HEK293 (cell line): ENCODE results near the gene CEP295NL.
A peak's percentile ranks its signal among the peaks of the same experiment; 100 is the strongest.

Experiments used
- CTCF ChIA-PET: fragments of 350-600 bp; formaldehyde crosslinking; extraction: SDS; loops from one replicate; lab custom pipeline; 2021; ENCODE audit warnings: antibody characterized with exemption; lab: Yijun Ruan, JAX
- POLR2A ChIA-PET: fragments of 300-600 bp; formaldehyde crosslinking; extraction: SDS; loops from one replicate; lab custom pipeline; 2020; ENCODE audit warnings: antibody characterized with exemption, inconsistent platforms; lab: Yijun Ruan, JAX
- H3K27ac ChIP-seq: fragments of 200-500 bp; sonication (Bioruptor generic); 2 replicates; pipeline ENCODE4 v1.5.1; 2014; ENCODE audit warnings: low read depth, low read length, control low read depth, inconsistent platforms; ENCODE audit errors: extremely low read depth
- H3K36me3 ChIP-seq, 2 experiments: fragments of 200-500 bp in 1 of 2; sonication (Bioruptor generic) in 1 of 2; 1 replicate in 1 of 2; 2 replicates in 1 of 2; pipeline ENCODE4 v1.5.1; 2014 to 2017; ENCODE audit warnings: inconsistent platforms in 2 of 2, low read length in 2 of 2; ENCODE audit not compliant: control insufficient read depth in 2 of 2, insufficient read depth in 1 of 2
- H3K4me1 ChIP-seq: fragments of 200-500 bp; sonication (Bioruptor generic); 2 replicates; pipeline ENCODE4 v1.5.1; 2014; ENCODE audit warnings: mild to moderate bottlenecking, low read length, inconsistent platforms; ENCODE audit not compliant: control insufficient read depth, insufficient read depth
- H3K4me3 ChIP-seq: 2 replicates; pipeline ENCODE4 v1.5.1; 2011; ENCODE audit warnings: low read depth, mild to moderate bottlenecking, control low read depth, low read length, moderate library complexity
- H3K9me3 ChIP-seq: fragments of 200-500 bp; sonication (Bioruptor generic); 2 replicates; pipeline ENCODE4 v1.5.1; 2014; ENCODE audit warnings: low read depth, low read length, inconsistent platforms; ENCODE audit not compliant: control insufficient read depth, insufficient read depth
- HOXC10 ChIP-seq: sonication (generic); formaldehyde crosslinking; IDR thresholded peaks from 2 replicates; pipeline ENCODE4 v1.8.1; 2023; ENCODE audit warnings: mild to moderate bottlenecking, missing genetic modification reagents
- KLF7 ChIP-seq: fragments of 450-650 bp; formaldehyde crosslinking; IDR thresholded peaks from 2 replicates; pipeline ENCODE4 v1.5.1; 2016; ENCODE audit warnings: missing biosample characterization, missing genetic modification characterization, borderline replicate concordance
- PRDM10 ChIP-seq: fragments of 450-650 bp; formaldehyde crosslinking; IDR thresholded peaks from 2 replicates; pipeline ENCODE4 v1.5.1; 2016; ENCODE audit warnings: missing biosample characterization, missing genetic modification characterization
- SCRT2 ChIP-seq: fragments of 450-650 bp; formaldehyde crosslinking; IDR thresholded peaks from 2 replicates; pipeline ENCODE4 v1.5.1; 2016; ENCODE audit warnings: missing biosample characterization, missing genetic modification characterization
- ZBTB1 ChIP-seq: fragments of 450-650 bp; formaldehyde crosslinking; IDR thresholded peaks from 2 replicates; pipeline ENCODE4 v1.5.1; 2016; ENCODE audit warnings: missing biosample characterization, missing genetic modification characterization
- ZBTB7A ChIP-seq: fragments of 450-650 bp; formaldehyde crosslinking; IDR thresholded peaks from 2 replicates; pipeline ENCODE4 v1.5.1; 2016; ENCODE audit warnings: low read depth, missing biosample characterization, missing genetic modification characterization
- ZIC2 ChIP-seq: fragments of 450-650 bp; formaldehyde crosslinking; IDR thresholded peaks from 2 replicates; pipeline ENCODE4 v1.5.1; 2016; ENCODE audit warnings: missing biosample characterization, missing genetic modification characterization
- ZNF155 ChIP-seq: fragments of 450-650 bp; formaldehyde crosslinking; IDR thresholded peaks from 2 replicates; pipeline ENCODE4 v1.5.1; 2016; ENCODE audit warnings: missing biosample characterization, missing genetic modification characterization
- ZNF184 ChIP-seq: fragments of 450-650 bp; IDR thresholded peaks from 2 replicates; pipeline ENCODE4 v1.5.1; 2018; ENCODE audit warnings: missing biosample characterization, mild to moderate bottlenecking, missing genetic modification characterization
- ZNF2 ChIP-seq: fragments of 450-650 bp; formaldehyde crosslinking; IDR thresholded peaks from 2 replicates; pipeline ENCODE4 v1.5.1; 2016; ENCODE audit warnings: missing biosample characterization, missing genetic modification characterization
- ZNF274 ChIP-seq, 2 experiments: fragments of 200-500 bp in 1 of 2; fragments of 450-650 bp in 1 of 2; sonication (Bioruptor generic) in 1 of 2; formaldehyde crosslinking in 1 of 2; IDR thresholded peaks; 2 replicates each; pipeline versions ENCODE4 v1.5.1 to v1.6.1; 2014 to 2016; ENCODE audit warnings: borderline replicate concordance in 1 of 2, inconsistent platforms in 1 of 2, low read length in 1 of 2, missing biosample characterization in 1 of 2, missing genetic modification characterization in 1 of 2
- ZNF426 ChIP-seq: fragments of 450-650 bp; formaldehyde crosslinking; IDR thresholded peaks from 2 replicates; pipeline ENCODE4 v1.5.1; 2017; ENCODE audit warnings: missing biosample characterization, missing genetic modification characterization, mild to moderate bottlenecking, inconsistent platforms, moderate library complexity
- ZNF561 ChIP-seq: fragments of 450-650 bp; IDR thresholded peaks from 2 replicates; pipeline ENCODE4 v1.5.1; 2018; ENCODE audit warnings: missing biosample characterization, missing genetic modification characterization, borderline replicate concordance
- ZNF600 ChIP-seq: fragments of 450-650 bp; formaldehyde crosslinking; IDR thresholded peaks from 2 replicates; pipeline ENCODE4 v1.5.1; 2016; ENCODE audit warnings: missing biosample characterization, missing genetic modification characterization
- ZNF658 ChIP-seq: fragments of 450-650 bp; formaldehyde crosslinking; IDR thresholded peaks from 2 replicates; pipeline ENCODE4; 2016; ENCODE audit warnings: missing biosample characterization, missing genetic modification characterization
- ZNF660 ChIP-seq: fragments of 450-650 bp; IDR thresholded peaks from 2 replicates; pipeline ENCODE4 v1.5.1; 2018; ENCODE audit warnings: missing biosample characterization, mild to moderate bottlenecking, missing genetic modification characterization
- ZNF670 ChIP-seq: fragments of 450-650 bp; formaldehyde crosslinking; IDR thresholded peaks from 2 replicates; pipeline ENCODE4 v1.5.1; 2016; ENCODE audit warnings: missing biosample characterization, missing genetic modification characterization, low read depth
- TF ChIP-seq, protein P1 (sequence below): fragments of 450-650 bp; formaldehyde crosslinking; conservative IDR thresholded peaks from 2 replicates; pipeline ENCODE4 v1.5.1; 2016; ENCODE audit warnings: low read depth, missing biosample characterization, missing genetic modification characterization
- TF ChIP-seq, protein P2 (sequence below): fragments of 450-650 bp; formaldehyde crosslinking; IDR thresholded peaks from 2 replicates; pipeline ENCODE4 v1.5.1; 2016; ENCODE audit warnings: missing biosample characterization, missing genetic modification characterization
- TF ChIP-seq, protein P3 (sequence below): fragments of 450-650 bp; formaldehyde crosslinking; IDR thresholded peaks from 2 replicates; pipeline ENCODE4 v1.5.1; 2016; ENCODE audit warnings: missing biosample characterization, missing genetic modification characterization
- TF ChIP-seq, protein P4 (sequence below): fragments of 450-650 bp; formaldehyde crosslinking; IDR thresholded peaks from 2 replicates; pipeline ENCODE4 v1.5.1; 2017; ENCODE audit warnings: missing biosample characterization, missing genetic modification characterization
- TF ChIP-seq, protein P5 (sequence below): fragments of 450-650 bp; formaldehyde crosslinking; IDR thresholded peaks from 2 replicates; pipeline ENCODE4 v1.5.1; 2016; ENCODE audit warnings: missing biosample characterization, missing genetic modification characterization

Gene CEP295NL

DNA sequence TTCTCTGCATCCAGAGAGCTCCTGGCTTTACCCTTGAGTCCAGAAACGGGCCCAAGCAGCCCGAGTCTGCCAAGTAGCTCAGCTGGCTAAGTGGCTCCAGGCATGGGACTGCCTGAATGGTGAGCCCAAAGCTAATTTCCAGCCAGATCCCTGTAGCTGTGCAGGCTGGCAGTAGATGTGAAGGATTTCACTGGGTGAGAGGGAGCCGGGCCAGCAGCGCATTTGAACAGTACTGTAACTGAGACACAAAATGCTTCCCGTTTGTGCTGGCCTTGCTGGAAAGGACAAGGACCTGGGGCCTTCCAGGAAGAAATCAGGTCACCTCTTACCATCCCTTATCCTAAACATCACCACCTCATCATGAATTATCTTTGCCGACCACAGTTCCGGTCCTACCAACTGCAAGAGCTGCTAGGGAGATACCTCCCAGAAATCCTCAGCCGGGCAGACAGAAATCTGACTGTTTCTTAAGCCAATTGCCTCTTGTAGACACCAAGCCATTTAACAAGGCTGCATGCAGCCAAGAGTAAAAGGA is 18.5 kb upstream of the CEP295NL start:
- H3K36me3 ChIP-seq, result no peaks in the 10 kb centered on the region; a peak in 1 of 3 replicates
- CTCF ChIA-PET, result interaction anchor here (0.7 to 1.7 kb wide), 2 partner anchors 56 to 58 kb away, joined by 6 to 7 read pairs; no protein-coding TSS in a partner anchor
- no peak overlapping the region for H3K27ac ChIP-seq
- TF ChIP-seq ZNF2 (tag by site-specific recombination) (no peak), ZNF660 (no peak), PRDM10 (peak; percentile 66; the same call in 1 of the 2 replicates), HOXC10 (CRISPR knock-in tag) (no peak), ZNF274 (IDR thresholded peaks at IDR 0.05; ENCODE audit: low read length) (no peak), ZNF274 (tag by site-specific recombination; IDR thresholded peaks at IDR 0.05; ENCODE audit: borderline replicate concordance) (no peak), ZNF600 (tag by site-specific recombination) (peak; percentile 79), ZNF184 (tag by site-specific recombination) (no peak), ZNF561 (tag by site-specific recombination) (no peak)
- TF ChIP-seq, protein P1, sequence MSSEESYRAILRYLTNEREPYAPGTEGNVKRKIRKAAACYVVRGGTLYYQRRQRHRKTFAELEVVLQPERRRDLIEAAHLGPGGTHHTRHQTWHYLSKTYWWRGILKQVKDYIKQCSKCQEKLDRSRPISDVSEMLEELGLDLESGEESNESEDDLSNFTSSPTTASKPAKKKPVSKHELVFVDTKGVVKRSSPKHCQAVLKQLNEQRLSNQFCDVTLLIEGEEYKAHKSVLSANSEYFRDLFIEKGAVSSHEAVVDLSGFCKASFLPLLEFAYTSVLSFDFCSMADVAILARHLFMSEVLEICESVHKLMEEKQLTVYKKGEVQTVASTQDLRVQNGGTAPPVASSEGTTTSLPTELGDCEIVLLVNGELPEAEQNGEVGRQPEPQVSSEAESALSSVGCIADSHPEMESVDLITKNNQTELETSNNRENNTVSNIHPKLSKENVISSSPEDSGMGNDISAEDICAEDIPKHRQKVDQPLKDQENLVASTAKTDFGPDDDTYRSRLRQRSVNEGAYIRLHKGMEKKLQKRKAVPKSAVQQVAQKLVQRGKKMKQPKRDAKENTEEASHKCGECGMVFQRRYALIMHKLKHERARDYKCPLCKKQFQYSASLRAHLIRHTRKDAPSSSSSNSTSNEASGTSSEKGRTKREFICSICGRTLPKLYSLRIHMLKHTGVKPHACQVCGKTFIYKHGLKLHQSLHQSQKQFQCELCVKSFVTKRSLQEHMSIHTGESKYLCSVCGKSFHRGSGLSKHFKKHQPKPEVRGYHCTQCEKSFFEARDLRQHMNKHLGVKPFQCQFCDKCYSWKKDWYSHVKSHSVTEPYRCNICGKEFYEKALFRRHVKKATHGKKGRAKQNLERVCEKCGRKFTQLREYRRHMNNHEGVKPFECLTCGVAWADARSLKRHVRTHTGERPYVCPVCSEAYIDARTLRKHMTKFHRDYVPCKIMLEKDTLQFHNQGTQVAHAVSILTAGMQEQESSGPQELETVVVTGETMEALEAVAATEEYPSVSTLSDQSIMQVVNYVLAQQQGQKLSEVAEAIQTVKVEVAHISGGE, result no peak
- TF ChIP-seq, protein P2, sequence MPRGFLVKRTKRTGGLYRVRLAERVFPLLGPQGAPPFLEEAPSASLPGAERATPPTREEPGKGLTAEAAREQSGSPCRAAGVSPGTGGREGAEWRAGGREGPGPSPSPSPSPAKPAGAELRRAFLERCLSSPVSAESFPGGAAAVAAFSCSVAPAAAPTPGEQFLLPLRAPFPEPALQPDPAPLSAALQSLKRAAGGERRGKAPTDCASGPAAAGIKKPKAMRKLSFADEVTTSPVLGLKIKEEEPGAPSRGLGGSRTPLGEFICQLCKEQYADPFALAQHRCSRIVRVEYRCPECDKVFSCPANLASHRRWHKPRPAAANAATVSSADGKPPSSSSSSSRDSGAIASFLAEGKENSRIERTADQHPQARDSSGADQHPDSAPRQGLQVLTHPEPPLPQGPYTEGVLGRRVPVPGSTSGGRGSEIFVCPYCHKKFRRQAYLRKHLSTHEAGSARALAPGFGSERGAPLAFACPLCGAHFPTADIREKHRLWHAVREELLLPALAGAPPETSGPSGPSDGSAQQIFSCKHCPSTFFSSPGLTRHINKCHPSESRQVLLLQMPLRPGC (tag by site-specific recombination), result no peak
- no peaks in the 10 kb centered on the region for H3K9me3 ChIP-seq
- POLR2A ChIA-PET, result interaction anchor here (0.6 kb wide), 1 partner anchor 8 kb away, joined by 8 read pairs; no protein-coding TSS in a partner anchor
- H3K4me3 ChIP-seq, result no peak overlapping the region
- peaks cover 5% of the 10 kb centered on the region for H3K4me1 ChIP-seq

DNA sequence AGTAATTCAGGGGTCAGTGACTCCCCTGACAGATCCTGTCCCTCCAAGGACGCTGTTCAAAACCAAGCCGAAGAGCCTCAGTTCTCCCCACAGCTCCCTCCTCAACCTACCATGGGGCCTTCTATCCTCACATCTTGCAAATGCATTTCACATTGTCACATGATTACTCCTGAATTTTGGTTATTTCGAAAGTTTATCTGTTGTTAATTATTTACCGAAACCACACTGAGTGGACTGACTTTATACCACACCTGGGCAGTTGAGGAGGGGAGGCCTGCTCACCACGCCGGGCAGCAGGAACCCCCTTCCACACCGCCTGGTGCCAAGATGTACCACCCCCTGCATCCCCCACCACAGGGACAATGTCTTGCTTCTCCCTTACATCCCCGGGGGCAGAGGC is 17.5 kb upstream of the CEP295NL start:
- no peaks in the 10 kb centered on the region; a peak in 1 of 3 replicates for H3K36me3 ChIP-seq
- peaks cover 5% of the 10 kb centered on the region for H3K4me1 ChIP-seq
- CTCF ChIA-PET, result interaction anchor here (0.6 to 1.7 kb wide), 3 partner anchors 51 to 703 kb away, joined by 3 to 7 read pairs (median 3); no protein-coding TSS in a partner anchor
- no peak overlapping the region for H3K4me3 ChIP-seq
- no peak overlapping the region for H3K27ac ChIP-seq
- H3K9me3 ChIP-seq, result no peaks in the 10 kb centered on the region
- POLR2A ChIA-PET, result interaction anchor here (1.1 kb wide), 1 partner anchor 10 kb away, joined by 4 read pairs; no protein-coding TSS in a partner anchor
- TF ChIP-seq ZNF670 (tag by site-specific recombination), result no peak
- TF ChIP-seq ZNF426, result no peak
- TF ChIP-seq, protein P3, sequence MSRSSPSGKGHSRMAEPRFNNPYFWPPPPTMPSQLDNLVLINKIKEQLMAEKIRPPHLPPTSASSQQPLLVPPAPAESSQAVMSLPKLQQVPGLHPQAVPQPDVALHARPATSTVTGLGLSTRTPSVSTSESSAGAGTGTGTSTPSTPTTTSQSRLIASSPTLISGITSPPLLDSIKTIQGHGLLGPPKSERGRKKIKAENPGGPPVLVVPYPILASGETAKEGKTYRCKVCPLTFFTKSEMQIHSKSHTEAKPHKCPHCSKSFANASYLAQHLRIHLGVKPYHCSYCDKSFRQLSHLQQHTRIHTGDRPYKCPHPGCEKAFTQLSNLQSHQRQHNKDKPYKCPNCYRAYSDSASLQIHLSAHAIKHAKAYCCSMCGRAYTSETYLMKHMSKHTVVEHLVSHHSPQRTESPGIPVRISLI, result no peak
- TF ChIP-seq ZNF658 (tag by site-specific recombination), result no peak
- TF ChIP-seq ZNF155 (tag by site-specific recombination), result no peak
- no peak for TF ChIP-seq KLF7 (tag by site-specific recombination)
- TF ChIP-seq, protein P4, sequence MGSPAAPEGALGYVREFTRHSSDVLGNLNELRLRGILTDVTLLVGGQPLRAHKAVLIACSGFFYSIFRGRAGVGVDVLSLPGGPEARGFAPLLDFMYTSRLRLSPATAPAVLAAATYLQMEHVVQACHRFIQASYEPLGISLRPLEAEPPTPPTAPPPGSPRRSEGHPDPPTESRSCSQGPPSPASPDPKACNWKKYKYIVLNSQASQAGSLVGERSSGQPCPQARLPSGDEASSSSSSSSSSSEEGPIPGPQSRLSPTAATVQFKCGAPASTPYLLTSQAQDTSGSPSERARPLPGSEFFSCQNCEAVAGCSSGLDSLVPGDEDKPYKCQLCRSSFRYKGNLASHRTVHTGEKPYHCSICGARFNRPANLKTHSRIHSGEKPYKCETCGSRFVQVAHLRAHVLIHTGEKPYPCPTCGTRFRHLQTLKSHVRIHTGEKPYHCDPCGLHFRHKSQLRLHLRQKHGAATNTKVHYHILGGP, result no peak
- no peak for TF ChIP-seq ZIC2 (tag by site-specific recombination)
- TF ChIP-seq SCRT2 (tag by site-specific recombination), result no peak
- TF ChIP-seq, protein P5, sequence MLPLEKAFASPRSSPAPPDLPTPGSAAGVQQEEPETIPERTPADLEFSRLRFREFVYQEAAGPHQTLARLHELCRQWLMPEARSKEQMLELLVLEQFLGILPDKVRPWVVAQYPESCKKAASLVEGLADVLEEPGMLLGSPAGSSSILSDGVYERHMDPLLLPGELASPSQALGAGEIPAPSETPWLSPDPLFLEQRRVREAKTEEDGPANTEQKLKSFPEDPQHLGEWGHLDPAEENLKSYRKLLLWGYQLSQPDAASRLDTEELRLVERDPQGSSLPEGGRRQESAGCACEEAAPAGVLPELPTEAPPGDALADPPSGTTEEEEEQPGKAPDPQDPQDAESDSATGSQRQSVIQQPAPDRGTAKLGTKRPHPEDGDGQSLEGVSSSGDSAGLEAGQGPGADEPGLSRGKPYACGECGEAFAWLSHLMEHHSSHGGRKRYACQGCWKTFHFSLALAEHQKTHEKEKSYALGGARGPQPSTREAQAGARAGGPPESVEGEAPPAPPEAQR (tag by site-specific recombination), result no peak
- no peak for TF ChIP-seq ZBTB1 (tag by site-specific recombination)
- TF ChIP-seq ZBTB7A, result no peak
